ENCODE results near the gene CLCN7.

GRCh38 chr16:1501630-1502029, 26.8 kb upstream of the CLCN7 start:
- TF ChIP-seq POLR2A (IDR thresholded peaks at IDR 0.05; ENCODE audit: low read length) (no peak), GATA1 (IDR thresholded peaks at IDR 0.05; ENCODE audit: low read depth, low read length) (no peak)
